Body of pancreas (tissue), 4 donors: ENCODE data around the gene RBM20. TPM values are rescaled to one million over a fixed set of nuclear protein-coding genes. Genes with fewer than 3 reads are reported as not detected.

Experiments used
- ATAC-seq: fragments of 150-250 bp; one replicate; pipeline ENCODE4 v1.9.1; 2016
- DNase-seq, 4 donors: peaks; one replicate each; pipeline ENCODE4 v3.0.0-alpha.2; 2019
- H3K27ac ChIP-seq, 4 donors: fragments of 200-600 bp; sonication (generic); 1 replicate in 3 of 4; 2 replicates in 1 of 4; pipeline versions ENCODE4 v1.5.1 to v1.6.1; 2016 to 2019; ENCODE audit warnings: mild to moderate bottlenecking in 1 of 4, mixed read lengths in 1 of 4, moderate library complexity in 1 of 4
- H3K27me3 ChIP-seq, 2 donors: fragments of 200-600 bp; sonication (generic); one replicate each; pipeline ENCODE4 v1.6.0; 2016; ENCODE audit warnings: mild to moderate bottlenecking in 1 of 2
- H3K36me3 ChIP-seq, 2 donors: fragments of 200-600 bp; sonication (generic); replicated peaks in 1 of 2; 2 replicates each; pipeline ENCODE4 v1.5.1; 2016; ENCODE audit warnings: low read depth in 2 of 2; ENCODE audit not compliant: insufficient read depth in 1 of 2
- H3K4me1 ChIP-seq: fragments of 200-600 bp; sonication (generic); one replicate; pipeline ENCODE4 v1.6.0; 2016
- H3K4me3 ChIP-seq, 2 donors: fragments of 200-600 bp; sonication (generic); 1 replicate in 1 of 2; 2 replicates in 1 of 2; pipeline ENCODE4 v1.5.1; 2016 to 2019
- H3K9me3 ChIP-seq, 3 donors: fragments of 200-600 bp; sonication (generic); 1 replicate in 2 of 3; 2 replicates in 1 of 3; pipeline ENCODE4 v1.5.1; 2016
- POLR2A ChIP-seq, 3 donors: fragments of 450-650 bp; IDR thresholded peaks; one replicate each; pipeline ENCODE4 v1.6.1; 2016; ENCODE audit warnings: antibody characterized with exemption in 3 of 3, mild to moderate bottlenecking in 2 of 3
- WGBS, 2 donors: methylation state at CpG; one replicate each; pipeline ENCODE4 v1.1.5; 2017; 5-methylcytosine and 5-hydroxymethylcytosine counted together
- intact Hi-C: fragments of 100-400 bp; cut with DNase I; formaldehyde crosslinking; loops from one replicate; pipeline ENCODE4 v1.15.1; 2023
- total RNA-seq, 2 donors: library from RNA; depleted of rRNA; stranded (reverse); fragments of >200 nt; gene quantifications; one replicate each; pipeline ENCODE4 v1.1.0, GENCODE V29; 2016
- TF ChIP-seq, protein P1 (sequence below), 7 experiments: fragments of 450-650 bp in 4 of 7; fragments of 200-600 bp in 3 of 7; sonication (generic) in 3 of 7; IDR thresholded peaks; one replicate each; pipeline ENCODE4 v1.5.1; 2016 to 2019; ENCODE audit warnings: antibody characterized with exemption in 7 of 7

The RBM20 gene
- total RNA-seq, 2 donors from 2014 or later = 14.5 to 39.4 TPM

DNA sequence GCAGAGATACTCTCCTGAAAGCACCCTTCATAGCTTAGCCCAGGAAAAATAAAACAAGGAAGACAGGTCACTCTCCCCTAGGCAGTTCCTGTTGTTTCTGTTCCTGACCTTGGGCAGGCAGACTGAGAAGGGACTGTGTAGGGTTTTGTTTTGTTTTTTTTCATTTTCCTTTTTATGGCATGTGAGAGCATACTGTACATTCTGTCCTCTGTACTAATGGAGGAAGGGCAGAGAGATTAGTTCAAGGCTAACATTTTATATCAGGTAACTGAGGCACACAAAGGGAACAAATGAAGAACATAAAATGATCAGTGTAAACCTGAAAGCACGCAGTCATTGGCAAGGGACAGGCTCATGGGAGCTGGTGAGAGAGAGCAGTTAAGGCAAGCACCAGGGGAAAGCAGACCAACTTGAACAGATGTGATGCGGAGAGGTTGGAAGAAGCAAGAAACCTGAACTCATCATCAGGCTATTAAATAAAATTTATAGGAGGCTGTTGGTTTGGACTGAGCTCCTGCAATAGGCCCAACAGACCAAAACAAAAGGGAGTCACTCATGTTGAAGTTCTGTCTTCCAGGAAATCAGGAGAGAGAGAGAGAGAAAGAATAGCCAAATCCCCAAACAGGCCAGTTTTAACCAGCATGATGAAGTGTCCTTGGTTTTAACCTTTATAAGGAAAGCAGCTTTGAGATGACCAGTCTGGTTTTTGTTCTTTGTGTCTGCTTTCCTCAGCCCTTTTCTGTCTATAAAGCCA, 193.5 kb downstream of the RBM20 start:
- Histone ChIP-seq H3K4me1 (peaks cover 98% of the 10 kb centered on the region), H3K9me3 (no peaks in the 10 kb centered on the region), H3K27ac (peak overlapping the region; percentile 74 to 96 (median 94)), H3K27me3 (no peaks in the 10 kb centered on the region), H3K4me3 (no peak overlapping the region), H3K36me3 (no peaks in the 10 kb centered on the region)
- ATAC-seq (peak; percentile 57), DNase-seq (peak in 3 of 4 donors; percentile 45 to 65 (median 61))
- WGBS, 2 donors = 27 to 47% methylated on average over 2 of the region's 2 CpGs
- TF ChIP-seq, protein P1, sequence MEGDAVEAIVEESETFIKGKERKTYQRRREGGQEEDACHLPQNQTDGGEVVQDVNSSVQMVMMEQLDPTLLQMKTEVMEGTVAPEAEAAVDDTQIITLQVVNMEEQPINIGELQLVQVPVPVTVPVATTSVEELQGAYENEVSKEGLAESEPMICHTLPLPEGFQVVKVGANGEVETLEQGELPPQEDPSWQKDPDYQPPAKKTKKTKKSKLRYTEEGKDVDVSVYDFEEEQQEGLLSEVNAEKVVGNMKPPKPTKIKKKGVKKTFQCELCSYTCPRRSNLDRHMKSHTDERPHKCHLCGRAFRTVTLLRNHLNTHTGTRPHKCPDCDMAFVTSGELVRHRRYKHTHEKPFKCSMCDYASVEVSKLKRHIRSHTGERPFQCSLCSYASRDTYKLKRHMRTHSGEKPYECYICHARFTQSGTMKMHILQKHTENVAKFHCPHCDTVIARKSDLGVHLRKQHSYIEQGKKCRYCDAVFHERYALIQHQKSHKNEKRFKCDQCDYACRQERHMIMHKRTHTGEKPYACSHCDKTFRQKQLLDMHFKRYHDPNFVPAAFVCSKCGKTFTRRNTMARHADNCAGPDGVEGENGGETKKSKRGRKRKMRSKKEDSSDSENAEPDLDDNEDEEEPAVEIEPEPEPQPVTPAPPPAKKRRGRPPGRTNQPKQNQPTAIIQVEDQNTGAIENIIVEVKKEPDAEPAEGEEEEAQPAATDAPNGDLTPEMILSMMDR (IDR thresholded peaks at IDR 0.05) = no peak
- TF ChIP-seq POLR2A (IDR thresholded peaks at IDR 0.05) = peak in 2 of 3 donors; percentile 46 to 67
- intact Hi-C loops = no loop called here

DNA sequence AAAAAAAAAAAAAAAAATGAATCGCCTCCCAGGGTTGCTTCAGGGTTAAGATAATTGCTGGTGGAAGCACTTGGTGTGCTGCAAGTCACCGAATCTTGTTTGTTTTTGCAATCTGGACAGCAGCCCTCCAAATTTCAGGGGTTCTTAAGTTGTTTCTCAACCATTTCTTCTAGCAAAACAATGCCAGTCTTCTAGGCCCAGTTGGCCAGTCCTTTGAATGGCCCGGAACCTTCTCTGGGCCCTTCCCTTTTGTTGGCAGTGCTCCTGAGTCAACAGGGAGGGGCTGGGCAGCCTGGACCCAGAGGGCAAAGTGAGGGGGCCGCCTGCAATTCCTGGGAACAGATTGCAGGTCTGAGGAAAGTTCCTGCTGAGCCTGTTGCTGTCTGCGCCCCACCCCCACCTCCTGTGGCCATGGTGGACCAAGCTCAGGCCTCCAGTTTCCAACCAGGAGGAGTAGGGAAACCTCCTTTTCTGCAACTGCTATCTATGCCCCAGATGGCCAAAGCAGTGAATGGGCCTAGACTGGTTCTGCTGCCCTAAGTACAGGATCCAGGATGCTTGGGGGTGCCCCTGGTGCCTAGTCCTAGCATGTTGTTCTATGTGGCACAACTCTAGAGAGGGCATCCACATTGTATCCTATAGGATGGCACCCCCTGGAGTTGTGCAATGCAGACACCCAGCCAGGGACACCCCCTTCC, 196.2 kb downstream of the RBM20 start:
- WGBS, 2 donors = 14 to 32% methylated on average over 3 to 4 of the region's 5 CpGs
- DNase-seq (peak; percentile 82 to 90 (median 86)), ATAC-seq (peak; percentile 51)
- Histone ChIP-seq H3K36me3 (no peaks in the 10 kb centered on the region), H3K27me3 (no peaks in the 10 kb centered on the region), H3K4me3 (no peak overlapping the region), H3K27ac (peak overlapping the region; percentile 70 to 98 (median 94)), H3K4me1 (peaks cover 100% of the 10 kb centered on the region), H3K9me3 (no peaks in the 10 kb centered on the region)
- TF ChIP-seq POLR2A (IDR thresholded peaks at IDR 0.05) = peak in 2 of 3 donors; percentile 5 to 30
- TF ChIP-seq, protein P1 (IDR thresholded peaks at IDR 0.05) = no peak
- intact Hi-C loops = no loop called here

DNA sequence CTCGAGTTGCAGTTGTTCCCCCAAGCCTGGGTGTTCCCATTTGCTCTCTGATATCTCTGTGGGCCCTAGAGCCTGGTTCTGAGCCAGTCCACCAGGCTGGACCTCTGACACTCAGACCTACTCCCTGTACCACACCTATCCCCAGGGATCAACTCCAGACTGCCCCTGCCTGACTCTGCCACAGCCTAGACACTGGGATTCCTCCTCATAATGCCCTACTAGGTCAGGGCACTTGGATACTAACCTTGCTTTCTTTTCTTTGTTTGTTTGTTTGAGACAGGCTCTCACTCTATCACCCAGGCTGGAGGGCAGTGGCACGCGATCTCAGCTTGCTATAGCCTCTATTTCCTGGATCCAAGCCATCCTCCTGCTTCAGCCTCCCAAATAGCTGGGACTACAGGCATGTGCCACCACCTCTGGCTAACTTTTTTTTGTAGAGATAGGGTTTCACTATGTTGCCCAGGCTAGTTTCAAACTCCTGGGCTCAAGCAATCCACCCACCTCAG, 196.8 kb downstream of the RBM20 start:
- no peak for TF ChIP-seq POLR2A (IDR thresholded peaks at IDR 0.05)
- TF ChIP-seq, protein P1 (IDR thresholded peaks at IDR 0.05) = no peak
- H3K4me1 ChIP-seq = peaks cover 98% of the 10 kb centered on the region
- WGBS, 2 donors = 45 to 60% methylated on average over 3 of the region's 3 CpGs
- H3K36me3 ChIP-seq = no peaks in the 10 kb centered on the region
- ATAC-seq (no peak), DNase-seq (no peak)
- H3K27me3 ChIP-seq = no peaks in the 10 kb centered on the region
- intact Hi-C loops = no loop called here
- H3K9me3 ChIP-seq = no peaks in the 10 kb centered on the region
- H3K4me3 ChIP-seq = no peak overlapping the region
- peak overlapping the region; percentile 70 to 98 (median 94) for H3K27ac ChIP-seq

DNA sequence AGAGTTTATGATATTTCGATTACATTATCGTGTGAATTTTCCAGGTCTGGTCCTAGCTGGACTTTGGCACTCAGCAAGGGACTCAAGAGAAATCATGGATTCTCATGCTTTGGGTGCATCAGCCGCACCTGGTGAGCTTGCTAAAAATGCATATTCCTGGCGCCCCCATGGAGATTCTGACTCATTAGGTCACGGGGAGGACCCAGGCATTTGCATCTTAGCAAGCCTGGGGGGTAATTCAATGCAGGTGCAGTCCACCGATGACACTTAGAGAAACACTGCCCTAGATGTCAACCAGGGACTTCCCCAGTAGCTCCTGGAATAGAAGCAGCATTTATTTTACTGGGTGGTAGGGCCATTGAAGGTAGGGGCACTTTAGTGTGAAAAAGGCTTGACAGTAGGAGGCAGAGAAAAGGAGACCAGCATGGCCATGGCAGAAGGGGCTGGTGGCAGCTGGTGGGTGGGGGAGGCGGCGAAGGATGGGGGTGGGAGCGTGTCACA, 197.7 kb downstream of the RBM20 start:
- intact Hi-C loops = no loop called here
- peak overlapping the region; percentile 70 to 98 (median 94) for H3K27ac ChIP-seq
- H3K4me1 ChIP-seq = peaks cover 98% of the 10 kb centered on the region
- no peak for DNase-seq
- H3K27me3 ChIP-seq = no peaks in the 10 kb centered on the region
- WGBS, 2 donors = 69 to 83% methylated on average over 6 to 9 of the region's 9 CpGs
- no peak for TF ChIP-seq POLR2A (IDR thresholded peaks at IDR 0.05)
- TF ChIP-seq, protein P1 (IDR thresholded peaks at IDR 0.05) = no peak
- no peaks in the 10 kb centered on the region for H3K36me3 ChIP-seq
- ATAC-seq = no peak
- no peaks in the 10 kb centered on the region for H3K9me3 ChIP-seq
- H3K4me3 ChIP-seq = no peak overlapping the region
